ENCODE data around the gene LCE1B.

The LCE1B gene, protein sequence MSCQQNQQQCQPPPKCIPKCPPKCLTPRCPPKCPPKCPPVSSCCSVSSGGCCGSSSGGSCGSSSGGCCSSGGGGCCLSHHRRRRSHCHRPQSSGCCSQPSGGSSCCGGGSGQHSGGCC

DNA sequence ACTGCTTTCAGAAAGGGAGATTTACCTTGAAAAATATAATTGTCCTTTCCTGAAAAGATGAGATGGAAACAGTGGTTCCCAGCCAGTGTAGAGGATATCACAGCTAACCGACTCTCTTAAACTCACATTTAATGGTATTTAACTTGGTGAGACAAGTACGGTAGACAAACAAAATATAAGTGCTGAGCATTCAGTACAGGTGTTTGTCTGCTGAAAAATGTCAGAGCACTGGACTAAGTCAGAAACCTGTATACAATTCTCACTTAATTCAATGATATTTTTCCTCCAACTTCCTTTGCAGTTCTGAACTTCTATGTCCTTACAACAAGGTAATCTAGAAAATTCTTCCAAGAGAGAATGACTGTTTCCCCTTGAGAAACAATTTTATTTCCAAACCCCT lies at the start of gene LCE1B:
TSS of gene LCE1B (plus strand) at position 301 of the 400 bp plus-strand sequence. CDS start 476 bp downstream, outside the sequence.
- H3K27me3 ChIP-seq (ENCODE audit: insufficient read depth, low read length): no peaks in the 10 kb centered on the region
- H2AFZ ChIP-seq (ENCODE audit: low read depth, low read length): no peak within 1 kb of the TSS
- H3K36me3 ChIP-seq (ENCODE audit: insufficient read depth, low read length): no peaks in the 10 kb centered on the region
- no peaks in the 10 kb centered on the region for H3K9me3 ChIP-seq (ENCODE audit: low read length)
- no peaks in the 10 kb centered on the region for H3K4me1 ChIP-seq (ENCODE audit: insufficient read depth, low read length)
- no peak within 1 kb of the TSS for H3K4me3 ChIP-seq (ENCODE audit: low read length)

DNA sequence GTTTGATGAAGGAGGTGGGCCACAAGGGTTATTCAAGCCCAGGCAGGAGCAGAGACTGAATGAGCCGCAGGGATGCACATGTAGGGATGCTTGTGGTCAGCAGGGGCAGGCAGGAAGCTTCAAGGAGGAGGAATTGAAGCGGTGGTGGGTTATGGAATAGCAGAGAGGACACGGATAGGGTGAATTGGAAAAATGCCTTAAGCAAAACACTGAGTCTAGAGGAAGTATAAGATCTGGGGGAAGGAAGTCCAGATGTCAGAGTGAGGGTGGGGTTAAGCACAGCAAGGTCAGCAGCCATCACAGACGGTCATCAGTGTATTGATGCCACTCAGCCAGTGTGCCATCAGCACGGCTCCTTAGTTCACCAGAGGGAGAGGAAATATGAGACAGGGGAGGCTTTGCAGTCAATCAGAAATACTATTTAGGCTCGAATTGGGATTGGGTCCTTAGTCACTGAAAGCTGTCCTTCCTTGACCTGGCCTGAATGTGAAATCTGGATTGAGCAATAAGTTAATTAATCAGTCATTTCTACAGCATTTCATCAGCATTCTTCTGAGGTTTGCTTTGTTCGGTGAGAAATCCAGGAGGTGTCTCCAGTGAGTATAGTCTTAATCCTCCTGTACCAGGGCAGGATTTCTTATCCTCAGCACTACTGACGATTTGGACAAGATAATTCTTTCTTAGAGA lies 42.8 kb upstream of the LCE1B start:
- no peak overlapping the region for H3K4me3 ChIP-seq (ENCODE audit: low read length)

DNA sequence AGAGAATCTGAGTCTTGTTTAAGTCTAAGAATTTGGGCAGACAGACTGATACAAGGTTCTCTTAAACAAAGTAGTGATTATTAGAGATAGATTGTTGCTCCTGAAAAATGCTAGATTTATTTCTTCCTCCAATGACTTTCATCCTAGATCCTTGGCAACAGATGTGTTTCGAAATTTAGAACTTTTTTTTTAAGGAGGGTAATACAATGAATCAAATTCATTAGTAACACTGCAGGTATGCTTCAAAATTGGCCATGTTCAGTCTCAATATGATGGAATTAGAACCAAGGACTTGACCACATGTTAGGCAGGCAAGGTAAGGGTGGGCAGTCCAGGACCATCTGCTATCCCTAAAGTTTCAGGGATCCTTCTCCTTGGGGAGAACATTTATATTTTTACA lies 41.4 kb upstream of the LCE1B start:
- no peaks in the 10 kb centered on the region for H3K9me3 ChIP-seq (ENCODE audit: low read length)
- H3K4me1 ChIP-seq (ENCODE audit: insufficient read depth, low read length): no peaks in the 10 kb centered on the region
- no peak overlapping the region for H2AFZ ChIP-seq (ENCODE audit: low read depth, low read length)
- H3K4me3 ChIP-seq (ENCODE audit: low read length): no peak overlapping the region
- no peaks in the 10 kb centered on the region for H3K27me3 ChIP-seq (ENCODE audit: insufficient read depth, low read length)
- no peaks in the 10 kb centered on the region for H3K36me3 ChIP-seq (ENCODE audit: insufficient read depth, low read length)

More for the DNA sequence above, 42.8 kb upstream of the LCE1B start:
- Histone ChIP-seq H3K36me3 (ENCODE audit: insufficient read depth, low read length) (no peaks in the 10 kb centered on the region), H3K27me3 (ENCODE audit: insufficient read depth, low read length) (no peaks in the 10 kb centered on the region), H2AFZ (ENCODE audit: low read depth, low read length) (no peak overlapping the region), H3K4me1 (ENCODE audit: insufficient read depth, low read length) (no peaks in the 10 kb centered on the region), H3K9me3 (ENCODE audit: low read length) (no peaks in the 10 kb centered on the region)

DNA sequence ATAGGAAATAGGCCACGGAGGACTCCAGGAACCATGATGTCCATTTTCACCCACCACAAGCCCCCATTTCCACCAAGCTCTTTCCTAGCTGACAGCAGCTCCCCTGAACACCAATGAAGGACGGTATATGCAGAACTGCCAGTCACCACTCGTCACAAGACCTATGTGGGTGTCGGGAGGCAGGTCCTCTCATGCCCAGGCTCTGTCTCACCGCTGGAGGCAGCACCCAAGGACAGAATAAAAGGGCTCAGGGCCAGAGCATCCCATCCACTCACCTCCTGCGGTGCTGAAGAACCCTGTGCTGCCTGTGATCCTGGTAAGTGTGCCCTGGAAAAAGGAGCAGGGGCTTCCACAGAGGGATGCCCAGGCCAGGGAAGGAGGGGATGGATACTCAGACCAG lies 36.9 kb upstream of the LCE1B start, which contains the start of gene LCE1F:
TSS of gene LCE1F (plus strand) at position 266 of the 400 bp plus-strand sequence. CDS start 1,232 bp downstream, outside the sequence.
- H3K4me3 ChIP-seq (ENCODE audit: low read length): no peak within 1 kb of the TSS
- H3K27me3 ChIP-seq (ENCODE audit: insufficient read depth, low read length): peaks cover 3% of the 10 kb centered on the region
- H2AFZ ChIP-seq (ENCODE audit: low read depth, low read length): no peak within 1 kb of the TSS
- no peaks in the 10 kb centered on the region for H3K4me1 ChIP-seq (ENCODE audit: insufficient read depth, low read length)
- H3K36me3 ChIP-seq (ENCODE audit: insufficient read depth, low read length): no peaks in the 10 kb centered on the region
- H3K9me3 ChIP-seq (ENCODE audit: low read length): no peaks in the 10 kb centered on the region

DNA sequence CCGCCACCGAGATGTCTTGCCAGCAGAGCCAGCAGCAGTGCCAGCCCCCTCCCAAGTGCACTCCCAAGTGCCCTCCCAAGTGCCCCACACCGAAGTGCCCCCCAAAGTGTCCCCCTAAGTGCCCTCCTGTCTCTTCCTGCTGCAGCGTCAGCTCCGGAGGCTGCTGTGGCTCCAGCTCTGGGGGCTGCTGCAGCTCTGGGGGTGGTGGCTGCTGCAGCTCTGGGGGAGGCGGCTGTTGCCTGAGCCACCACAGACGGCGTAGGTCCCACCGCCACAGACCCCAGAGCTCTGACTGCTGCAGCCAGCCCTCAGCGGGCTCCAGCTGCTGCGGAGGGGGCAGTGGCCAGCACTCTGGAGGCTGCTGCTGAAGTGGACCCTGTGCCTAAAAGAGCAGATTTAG lies 35.4 kb upstream of the LCE1B start:
- Histone ChIP-seq H3K9me3 (ENCODE audit: low read length) (no peaks in the 10 kb centered on the region), H3K4me3 (ENCODE audit: low read length) (no peak overlapping the region), H3K4me1 (ENCODE audit: insufficient read depth, low read length) (no peaks in the 10 kb centered on the region), H2AFZ (ENCODE audit: low read depth, low read length) (no peak overlapping the region), H3K36me3 (ENCODE audit: insufficient read depth, low read length) (no peaks in the 10 kb centered on the region), H3K27me3 (ENCODE audit: insufficient read depth, low read length) (peaks cover 3% of the 10 kb centered on the region)

DNA sequence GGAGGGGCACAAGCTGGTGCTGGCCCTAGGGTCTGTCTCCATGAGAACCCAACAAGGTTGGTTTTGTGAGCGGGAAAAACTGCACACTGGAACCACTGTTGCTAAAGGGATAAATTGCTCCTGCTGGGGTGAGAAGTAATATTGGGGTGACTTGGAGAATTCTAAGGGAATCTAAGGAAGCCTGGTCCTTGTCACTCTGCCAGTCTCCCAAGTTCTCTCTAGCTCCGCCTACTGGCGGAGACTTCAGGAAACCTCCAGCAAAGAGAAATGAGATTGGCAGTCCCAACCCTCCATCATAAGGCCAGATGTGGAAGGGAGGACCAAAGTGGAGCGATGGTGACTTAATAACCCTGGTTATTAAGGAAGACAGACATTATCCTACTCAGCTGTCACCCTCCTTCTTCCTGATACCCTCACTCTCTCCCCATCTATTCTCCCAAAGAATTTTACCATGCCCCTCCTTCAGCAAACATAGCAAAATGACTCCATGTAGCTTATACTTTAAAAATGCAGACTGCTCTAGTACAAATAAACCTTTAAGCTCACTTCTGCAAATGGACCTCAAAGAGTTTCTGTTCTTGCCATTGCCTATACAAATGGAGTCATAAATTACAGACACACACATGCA lies 34.1 kb upstream of the LCE1B start:
- H3K36me3 ChIP-seq (ENCODE audit: insufficient read depth, low read length): no peaks in the 10 kb centered on the region
- peaks cover 3% of the 10 kb centered on the region for H3K27me3 ChIP-seq (ENCODE audit: insufficient read depth, low read length)
- no peaks in the 10 kb centered on the region for H3K4me1 ChIP-seq (ENCODE audit: insufficient read depth, low read length)
- H3K4me3 ChIP-seq (ENCODE audit: low read length): no peak overlapping the region
- no peak overlapping the region for H2AFZ ChIP-seq (ENCODE audit: low read depth, low read length)
- no peaks in the 10 kb centered on the region for H3K9me3 ChIP-seq (ENCODE audit: low read length)

DNA sequence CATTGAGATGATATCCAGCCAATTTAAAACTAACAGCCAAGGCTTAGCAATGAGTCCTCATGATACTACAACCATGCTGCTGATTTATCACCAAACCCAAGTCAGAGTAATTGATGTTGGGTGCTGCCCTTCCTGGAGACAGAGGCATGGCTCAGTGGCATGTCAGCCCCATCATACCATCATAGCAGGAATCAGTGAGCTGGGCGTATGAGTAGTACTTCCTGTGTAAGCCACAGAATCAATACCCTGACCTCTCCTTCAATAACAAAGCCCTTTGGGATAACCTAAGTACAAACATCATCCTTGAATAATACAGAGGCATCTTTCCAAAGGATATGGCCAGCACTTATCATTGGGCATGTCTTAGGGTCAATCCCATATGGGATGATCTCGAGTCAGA lies 28.7 kb upstream of the LCE1B start:
- no peak overlapping the region for H2AFZ ChIP-seq (ENCODE audit: low read depth, low read length)
- H3K27me3 ChIP-seq (ENCODE audit: insufficient read depth, low read length): peaks cover 3% of the 10 kb centered on the region
- H3K9me3 ChIP-seq (ENCODE audit: low read length): no peaks in the 10 kb centered on the region
- no peak overlapping the region for H3K4me3 ChIP-seq (ENCODE audit: low read length)
- H3K4me1 ChIP-seq (ENCODE audit: insufficient read depth, low read length): no peaks in the 10 kb centered on the region
- H3K36me3 ChIP-seq (ENCODE audit: insufficient read depth, low read length): no peaks in the 10 kb centered on the region

DNA sequence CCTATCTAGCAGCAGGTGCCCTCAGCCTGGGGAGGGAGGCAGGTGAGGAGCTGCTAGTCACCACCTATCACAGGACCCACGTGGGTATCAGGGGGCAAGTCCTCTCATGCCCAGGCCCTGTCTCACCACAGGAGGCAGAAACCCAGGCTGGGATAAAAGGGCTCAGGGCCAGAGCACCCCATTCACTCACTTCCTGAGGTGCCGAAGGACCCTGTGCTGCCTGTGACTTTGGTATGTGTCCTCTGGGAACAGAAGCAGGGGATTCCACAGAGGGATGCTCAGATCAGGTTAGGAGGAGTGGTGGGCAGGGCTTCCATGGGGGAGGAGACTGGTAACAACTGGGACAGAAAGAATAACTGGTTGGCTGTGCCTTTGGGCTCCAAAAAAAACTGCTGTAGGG lies 25.7 kb upstream of the LCE1B start, which contains the start of gene LCE1E:
TSS of gene LCE1E (plus strand) at position 181 of the 400 bp plus-strand sequence. CDS start 1,043 bp downstream, outside the sequence.
- Histone ChIP-seq H3K4me1 (ENCODE audit: insufficient read depth, low read length) (no peaks in the 10 kb centered on the region), H2AFZ (ENCODE audit: low read depth, low read length) (no peak within 1 kb of the TSS), H3K4me3 (ENCODE audit: low read length) (no peak within 1 kb of the TSS), H3K27me3 (ENCODE audit: insufficient read depth, low read length) (no peaks in the 10 kb centered on the region), H3K36me3 (ENCODE audit: insufficient read depth, low read length) (no peaks in the 10 kb centered on the region), H3K9me3 (ENCODE audit: low read length) (no peaks in the 10 kb centered on the region)

DNA sequence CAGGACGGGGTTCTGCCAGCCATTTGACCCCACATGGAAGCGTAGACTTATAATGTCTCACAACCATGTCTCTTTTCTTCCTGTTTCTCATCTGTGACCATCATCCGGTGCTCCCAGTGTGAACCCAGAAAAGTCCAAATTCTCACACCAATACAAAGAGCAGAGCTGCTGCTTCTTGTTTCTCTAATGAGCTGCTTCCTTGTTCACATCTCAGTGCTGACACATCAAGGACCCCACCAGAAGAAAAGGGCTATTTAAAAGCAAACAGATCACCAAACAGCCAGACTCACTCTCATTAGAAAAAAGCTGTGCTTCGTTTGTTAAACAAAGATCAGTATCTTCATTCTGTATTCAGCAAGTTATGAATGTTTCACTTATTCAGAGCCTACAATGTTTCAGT lies 16.1 kb upstream of the LCE1B start:
- no peaks in the 10 kb centered on the region for H3K9me3 ChIP-seq (ENCODE audit: low read length)
- no peaks in the 10 kb centered on the region for H3K36me3 ChIP-seq (ENCODE audit: insufficient read depth, low read length)
- no peaks in the 10 kb centered on the region for H3K4me1 ChIP-seq (ENCODE audit: insufficient read depth, low read length)
- H3K27me3 ChIP-seq (ENCODE audit: insufficient read depth, low read length): no peaks in the 10 kb centered on the region
- H2AFZ ChIP-seq (ENCODE audit: low read depth, low read length): no peak overlapping the region
- H3K4me3 ChIP-seq (ENCODE audit: low read length): no peak overlapping the region

DNA sequence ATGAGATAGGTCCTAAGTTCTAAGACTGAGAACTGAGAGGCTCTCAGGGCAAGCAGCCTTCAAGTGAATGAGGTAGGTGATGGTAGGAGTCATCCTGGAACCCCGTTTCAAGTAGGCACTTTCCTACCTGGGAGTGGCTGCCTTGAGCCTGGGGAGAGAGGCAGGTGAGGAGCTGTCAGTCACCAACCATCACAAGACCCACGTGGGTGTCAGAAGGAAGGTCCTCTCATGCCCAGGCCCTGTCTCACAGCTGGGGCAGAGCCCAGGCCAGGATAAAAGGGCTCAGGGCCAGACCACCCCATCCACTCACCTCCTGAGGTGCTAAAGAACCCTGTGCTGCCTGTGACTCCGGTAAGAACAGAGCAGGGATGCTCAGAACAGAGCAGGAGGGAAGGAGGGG lies 15.3 kb upstream of the LCE1B start, which contains the start of gene LCE1D:
TSS of gene LCE1D (plus strand) at position 301 of the 400 bp plus-strand sequence. CDS start 1,074 bp downstream, outside the sequence.
- Histone ChIP-seq H3K9me3 (ENCODE audit: low read length) (no peaks in the 10 kb centered on the region), H3K27me3 (ENCODE audit: insufficient read depth, low read length) (no peaks in the 10 kb centered on the region), H2AFZ (ENCODE audit: low read depth, low read length) (no peak within 1 kb of the TSS), H3K4me3 (ENCODE audit: low read length) (no peak within 1 kb of the TSS), H3K36me3 (ENCODE audit: insufficient read depth, low read length) (no peaks in the 10 kb centered on the region), H3K4me1 (ENCODE audit: insufficient read depth, low read length) (no peaks in the 10 kb centered on the region)

DNA sequence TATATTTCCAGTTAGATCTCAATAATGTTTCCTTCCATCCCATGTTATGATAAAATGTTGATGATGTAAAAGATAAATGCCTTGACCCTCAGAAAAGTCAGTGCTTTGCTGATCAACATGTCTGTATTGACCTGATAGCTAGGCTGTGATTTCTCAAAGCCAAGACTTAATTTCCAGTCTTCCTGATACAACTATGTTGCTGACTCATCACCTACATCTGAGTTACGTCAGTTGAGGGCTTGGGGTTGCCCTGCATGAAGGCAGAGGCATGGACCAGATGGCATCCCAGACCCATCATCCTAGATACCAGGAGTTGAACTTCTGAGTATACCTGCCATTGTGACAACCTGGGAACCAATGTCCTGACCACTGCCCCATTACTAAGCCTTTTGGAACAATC lies 10.4 kb upstream of the LCE1B start:
- Histone ChIP-seq H2AFZ (ENCODE audit: low read depth, low read length) (no peak overlapping the region), H3K36me3 (ENCODE audit: insufficient read depth, low read length) (no peaks in the 10 kb centered on the region), H3K4me3 (ENCODE audit: low read length) (no peak overlapping the region), H3K4me1 (ENCODE audit: insufficient read depth, low read length) (no peaks in the 10 kb centered on the region), H3K27me3 (ENCODE audit: insufficient read depth, low read length) (no peaks in the 10 kb centered on the region), H3K9me3 (ENCODE audit: low read length) (no peaks in the 10 kb centered on the region)

DNA sequence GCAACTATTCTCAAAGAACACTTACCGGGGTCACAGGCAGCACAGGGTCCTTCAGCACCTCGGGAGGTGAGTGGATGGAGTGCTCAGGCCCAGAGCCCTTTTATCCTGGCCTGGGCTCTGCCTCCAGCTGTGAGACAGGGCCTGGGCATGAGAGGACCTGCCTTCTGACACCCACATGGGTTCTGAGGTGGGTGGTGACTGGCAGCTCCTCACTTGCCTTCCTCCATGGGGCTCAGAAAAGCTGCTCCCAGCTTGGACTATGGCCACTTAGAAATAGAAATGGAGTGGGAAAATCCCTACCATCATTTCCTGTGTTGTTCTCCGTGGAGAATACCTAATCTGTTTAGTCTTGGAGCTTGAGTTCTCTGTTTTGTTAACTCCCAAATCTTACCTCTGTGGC lies 5.2 kb upstream of the LCE1B start, which contains the start of gene LCE1C:
TSS of gene LCE1C (minus strand) at position 76 of the 400 bp plus-strand sequence. CDS start 1,173 bp downstream, outside the sequence.
- H3K4me3 ChIP-seq (ENCODE audit: low read length): no peak within 1 kb of the TSS
- H3K36me3 ChIP-seq (ENCODE audit: insufficient read depth, low read length): no peaks in the 10 kb centered on the region
- no peak within 1 kb of the TSS for H2AFZ ChIP-seq (ENCODE audit: low read depth, low read length)
- H3K27me3 ChIP-seq (ENCODE audit: insufficient read depth, low read length): no peaks in the 10 kb centered on the region
- no peaks in the 10 kb centered on the region for H3K4me1 ChIP-seq (ENCODE audit: insufficient read depth, low read length)
- H3K9me3 ChIP-seq (ENCODE audit: low read length): no peaks in the 10 kb centered on the region

DNA sequence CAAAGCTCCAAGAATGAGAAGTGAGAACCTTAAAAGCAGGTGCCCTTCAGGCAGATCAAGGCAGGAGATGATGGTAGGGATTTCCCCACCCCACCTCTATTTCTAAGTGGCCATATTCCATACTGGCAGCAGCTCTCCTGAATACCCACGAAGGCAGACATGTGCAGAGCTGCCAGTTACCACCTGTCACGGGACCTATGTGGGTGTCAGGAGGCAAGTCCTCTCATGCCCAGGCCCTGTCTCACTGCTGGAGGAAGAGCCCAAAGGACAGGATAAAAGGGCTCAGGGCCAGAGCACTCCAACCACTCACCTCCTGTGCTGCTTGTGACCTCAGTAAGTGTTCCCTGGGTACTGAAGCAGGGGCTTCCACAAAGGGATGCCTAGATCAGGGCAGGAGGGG lies 721 bp upstream of the LCE1B start:
- Histone ChIP-seq H3K4me1 (ENCODE audit: insufficient read depth, low read length) (no peaks in the 10 kb centered on the region), H2AFZ (ENCODE audit: low read depth, low read length) (no peak overlapping the region), H3K9me3 (ENCODE audit: low read length) (no peaks in the 10 kb centered on the region), H3K36me3 (ENCODE audit: insufficient read depth, low read length) (no peaks in the 10 kb centered on the region), H3K4me3 (ENCODE audit: low read length) (no peak overlapping the region), H3K27me3 (ENCODE audit: insufficient read depth, low read length) (no peaks in the 10 kb centered on the region)

All from neuron (in vitro differentiated cells).